Measurements from ENCODE around the gene RBBP8NL. TPM values are rescaled to one million over a fixed set of nuclear protein-coding genes. Genes with fewer than 3 reads are reported as not detected.
A peak's percentile ranks its signal among the peaks of the same experiment; 100 is the strongest.

Gene RBBP8NL
- total RNA-seq, 1 experiment from 2014 or later: not detected

DNA sequence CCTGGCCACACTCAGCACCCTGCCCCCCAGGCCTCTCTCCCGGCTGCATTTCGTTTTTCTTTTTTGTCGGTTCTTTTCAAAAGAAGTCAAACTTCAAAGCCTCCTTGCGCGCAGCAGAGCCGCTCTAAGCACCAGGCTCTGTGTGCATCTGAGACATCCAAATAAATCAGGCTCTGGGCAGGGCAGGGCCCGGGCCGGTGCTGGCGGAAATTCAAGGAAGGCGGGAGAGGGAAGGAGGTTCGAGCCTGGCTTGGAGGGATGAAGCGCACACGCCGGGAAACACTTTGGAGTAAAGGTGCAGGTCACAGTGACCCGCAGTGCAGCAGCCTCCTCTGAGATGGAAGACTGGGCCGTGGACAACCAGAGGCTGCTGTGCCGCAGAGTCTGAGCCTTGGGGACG lies 42.7 kb upstream of the RBBP8NL start:
- no TSS peak for BruUV-seq (replicated peaks)
- Histone ChIP-seq H3K27ac (ENCODE audit: low read depth, low read length, poor library complexity, severe bottlenecking) (no peak overlapping the region), H3K9me3 (ENCODE audit: low read depth, low read length, poor library complexity, severe bottlenecking) (no peaks in the 10 kb centered on the region), H3K4me3 (ENCODE audit: low read depth, low read length, poor library complexity, severe bottlenecking) (no peak overlapping the region), H3K4me1 (ENCODE audit: insufficient read depth, low read length, poor library complexity, severe bottlenecking) (no peaks in the 10 kb centered on the region), H3K36me3 (ENCODE audit: insufficient read depth, low read length, poor library complexity, severe bottlenecking) (no peaks in the 10 kb centered on the region), H3K27me3 (replicated peaks; ENCODE audit: insufficient read depth, low read depth, low read length, poor library complexity) (peaks cover 82% of the 10 kb centered on the region)
- no peak for DNase-seq (ENCODE audit: low spot score)
- ChIA-PET POLR2A (ENCODE audit: low non-redundant PET) (no interaction called here), CTCF (no interaction called here)
- intact Hi-C loops (cut with micrococcal nuclease; ENCODE audit: unreplicated experiment): no loop called here
- peak; percentile 80 for TF ChIP-seq EZH2 (IDR thresholded peaks at IDR 0.05; ENCODE audit: borderline replicate concordance, low read depth, low read length, poor library complexity, severe bottlenecking)
- TF ChIP-seq, protein P1, sequence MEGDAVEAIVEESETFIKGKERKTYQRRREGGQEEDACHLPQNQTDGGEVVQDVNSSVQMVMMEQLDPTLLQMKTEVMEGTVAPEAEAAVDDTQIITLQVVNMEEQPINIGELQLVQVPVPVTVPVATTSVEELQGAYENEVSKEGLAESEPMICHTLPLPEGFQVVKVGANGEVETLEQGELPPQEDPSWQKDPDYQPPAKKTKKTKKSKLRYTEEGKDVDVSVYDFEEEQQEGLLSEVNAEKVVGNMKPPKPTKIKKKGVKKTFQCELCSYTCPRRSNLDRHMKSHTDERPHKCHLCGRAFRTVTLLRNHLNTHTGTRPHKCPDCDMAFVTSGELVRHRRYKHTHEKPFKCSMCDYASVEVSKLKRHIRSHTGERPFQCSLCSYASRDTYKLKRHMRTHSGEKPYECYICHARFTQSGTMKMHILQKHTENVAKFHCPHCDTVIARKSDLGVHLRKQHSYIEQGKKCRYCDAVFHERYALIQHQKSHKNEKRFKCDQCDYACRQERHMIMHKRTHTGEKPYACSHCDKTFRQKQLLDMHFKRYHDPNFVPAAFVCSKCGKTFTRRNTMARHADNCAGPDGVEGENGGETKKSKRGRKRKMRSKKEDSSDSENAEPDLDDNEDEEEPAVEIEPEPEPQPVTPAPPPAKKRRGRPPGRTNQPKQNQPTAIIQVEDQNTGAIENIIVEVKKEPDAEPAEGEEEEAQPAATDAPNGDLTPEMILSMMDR (conservative IDR thresholded peaks at IDR 0.05; ENCODE audit: low read depth, low read length): no peak

DNA sequence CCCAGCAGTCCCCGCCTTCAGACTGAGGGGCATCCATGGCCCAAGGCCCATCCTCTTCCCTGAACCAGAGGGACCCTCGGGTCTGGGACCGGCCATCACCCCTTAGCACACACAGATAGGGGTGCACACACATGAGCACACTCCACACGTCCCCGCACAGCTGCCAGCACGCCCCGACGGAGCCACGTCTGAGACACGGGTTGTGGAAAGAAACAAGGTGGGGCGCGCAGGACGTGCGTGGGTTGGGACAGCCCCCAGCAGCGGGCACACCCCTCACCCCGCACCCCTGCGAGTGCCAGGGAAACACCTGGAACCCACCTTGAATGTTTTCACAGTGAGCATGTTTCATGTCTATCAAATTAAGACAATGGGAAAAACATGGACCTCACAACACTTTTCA lies 42.0 kb upstream of the RBBP8NL start:
- H3K36me3 ChIP-seq (ENCODE audit: insufficient read depth, low read length, poor library complexity, severe bottlenecking): no peaks in the 10 kb centered on the region
- H3K4me1 ChIP-seq (ENCODE audit: insufficient read depth, low read length, poor library complexity, severe bottlenecking): no peaks in the 10 kb centered on the region
- TF ChIP-seq EZH2 (IDR thresholded peaks at IDR 0.05; ENCODE audit: borderline replicate concordance, low read depth, low read length, poor library complexity, severe bottlenecking): no peak
- TF ChIP-seq, protein P1 (conservative IDR thresholded peaks at IDR 0.05; ENCODE audit: low read depth, low read length): no peak
- H3K9me3 ChIP-seq (ENCODE audit: low read depth, low read length, poor library complexity, severe bottlenecking): no peaks in the 10 kb centered on the region
- no peak for DNase-seq (ENCODE audit: low spot score)
- POLR2A ChIA-PET (ENCODE audit: low non-redundant PET): no interaction called here
- H3K27me3 ChIP-seq (replicated peaks; ENCODE audit: insufficient read depth, low read depth, low read length, poor library complexity): peaks cover 76% of the 10 kb centered on the region
- H3K4me3 ChIP-seq (ENCODE audit: low read depth, low read length, poor library complexity, severe bottlenecking): no peak overlapping the region
- no TSS peak for BruUV-seq (replicated peaks)
- CTCF ChIA-PET: no interaction called here
- H3K27ac ChIP-seq (ENCODE audit: low read depth, low read length, poor library complexity, severe bottlenecking): no peak overlapping the region
- intact Hi-C loops (cut with micrococcal nuclease; ENCODE audit: unreplicated experiment): no loop called here

DNA sequence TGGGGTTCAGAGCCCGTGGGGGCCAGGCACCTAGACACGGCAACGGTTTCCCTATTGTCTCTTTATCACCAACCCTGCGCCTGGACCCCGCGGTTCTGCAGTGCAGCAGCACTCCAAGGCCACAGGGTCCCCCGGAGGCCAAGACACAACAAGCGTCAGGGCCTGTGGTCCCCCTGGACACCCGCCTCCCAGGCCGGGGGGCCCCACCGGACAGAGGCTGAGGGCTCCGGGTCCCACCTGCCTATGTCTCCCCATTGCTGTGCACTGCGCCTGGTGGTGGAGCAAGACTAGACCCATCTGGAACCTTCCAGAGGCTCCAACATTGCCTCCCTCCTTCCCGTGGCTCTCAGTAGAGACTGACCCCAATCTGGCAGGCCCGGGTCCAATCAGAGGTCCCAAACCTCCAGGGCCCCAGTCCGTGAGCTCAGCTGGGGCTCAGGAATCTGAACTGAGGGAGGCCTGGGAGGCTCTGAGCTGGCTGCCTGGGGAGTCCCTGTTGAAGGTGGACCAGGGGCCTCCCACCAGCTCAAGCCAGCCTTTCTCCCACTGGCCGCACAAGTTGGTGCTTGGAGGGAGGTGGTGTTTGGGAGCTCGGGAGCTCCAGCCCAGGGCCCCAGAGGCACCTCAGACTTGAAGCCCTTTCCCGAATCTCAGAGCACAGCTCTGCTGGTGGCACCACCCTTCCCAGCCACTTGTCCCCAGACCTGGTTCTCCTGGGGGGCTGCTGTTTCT lies 39.6 kb upstream of the RBBP8NL start:
- Histone ChIP-seq H3K9me3 (ENCODE audit: low read depth, low read length, poor library complexity, severe bottlenecking) (no peaks in the 10 kb centered on the region), H3K27ac (ENCODE audit: low read depth, low read length, poor library complexity, severe bottlenecking) (no peak overlapping the region), H3K36me3 (ENCODE audit: insufficient read depth, low read length, poor library complexity, severe bottlenecking) (no peaks in the 10 kb centered on the region), H3K4me3 (ENCODE audit: low read depth, low read length, poor library complexity, severe bottlenecking) (no peak overlapping the region), H3K4me1 (ENCODE audit: insufficient read depth, low read length, poor library complexity, severe bottlenecking) (no peaks in the 10 kb centered on the region), H3K27me3 (replicated peaks; ENCODE audit: insufficient read depth, low read depth, low read length, poor library complexity) (peaks cover 52% of the 10 kb centered on the region)
- TF ChIP-seq, protein P1 (conservative IDR thresholded peaks at IDR 0.05; ENCODE audit: low read depth, low read length): no peak
- TF ChIP-seq EZH2 (IDR thresholded peaks at IDR 0.05; ENCODE audit: borderline replicate concordance, low read depth, low read length, poor library complexity, severe bottlenecking): no peak
- BruUV-seq (replicated peaks): no TSS peak
- intact Hi-C loops (cut with micrococcal nuclease; ENCODE audit: unreplicated experiment): no loop called here
- no peak for DNase-seq (ENCODE audit: low spot score)
- POLR2A ChIA-PET (ENCODE audit: low non-redundant PET): no interaction called here
- CTCF ChIA-PET: no interaction called here
